ENCODE measurements around the gene UVSSA. TPM values are rescaled to one million over a fixed set of nuclear protein-coding genes. Genes with fewer than 3 reads are reported as not detected.
A peak's percentile ranks its signal among the peaks of the same experiment; 100 is the strongest.

UVSSA gene
- total RNA-seq, 1 donor from 2014 or later: 22.1 TPM

GRCh38 chr4:1416051-1416947 lies 69.3 kb downstream of the UVSSA start:
- peaks cover 28% of the 10 kb centered on the region for H3K27me3 Mint-ChIP-seq (ENCODE audit: unreplicated experiment)
- TF ChIP-seq CTCF (IDR thresholded peaks at IDR 0.05; ENCODE audit: unreplicated experiment): no peak
- DNase-seq (ENCODE audit: low spot score): peak; percentile 3

GRCh38 chr4:1416948-1417260 lies 69.9 kb downstream of the UVSSA start:
- no peak for TF ChIP-seq CTCF (IDR thresholded peaks at IDR 0.05; ENCODE audit: unreplicated experiment)
- Mint-ChIP-seq H3K4me3 (ENCODE audit: unreplicated experiment) (no peak overlapping the region), H3K27me3 (ENCODE audit: unreplicated experiment) (peaks cover 25% of the 10 kb centered on the region), H3K36me3 (ENCODE audit: low read depth, unreplicated experiment) (no peaks in the 10 kb centered on the region), H3K4me1 (ENCODE audit: unreplicated experiment) (peaks cover 2% of the 10 kb centered on the region), H3K27ac (ENCODE audit: unreplicated experiment) (no peak overlapping the region), H3K9me3 (ENCODE audit: unreplicated experiment) (no peaks in the 10 kb centered on the region)
- no peak for DNase-seq (ENCODE audit: low spot score)

More at GRCh38 chr4:1416051-1416947, 69.3 kb downstream of the UVSSA start:
- H3K36me3 Mint-ChIP-seq (ENCODE audit: low read depth, unreplicated experiment): no peaks in the 10 kb centered on the region
- no peaks in the 10 kb centered on the region for H3K9me3 Mint-ChIP-seq (ENCODE audit: unreplicated experiment)
- no peak overlapping the region for H3K4me3 Mint-ChIP-seq (ENCODE audit: unreplicated experiment)
- H3K27ac Mint-ChIP-seq (ENCODE audit: unreplicated experiment): no peak overlapping the region
- peaks cover 2% of the 10 kb centered on the region for H3K4me1 Mint-ChIP-seq (ENCODE audit: unreplicated experiment)

- H3K4me3 Mint-ChIP-seq (ENCODE audit: unreplicated experiment): no peak overlapping the region
- H3K9me3 Mint-ChIP-seq (ENCODE audit: unreplicated experiment): no peaks in the 10 kb centered on the region
- peaks cover 19% of the 10 kb centered on the region for H3K27me3 Mint-ChIP-seq (ENCODE audit: unreplicated experiment)
- TF ChIP-seq CTCF (IDR thresholded peaks at IDR 0.05; ENCODE audit: unreplicated experiment): no peak
- H3K36me3 Mint-ChIP-seq (ENCODE audit: low read depth, unreplicated experiment): no peaks in the 10 kb centered on the region
- H3K4me1 Mint-ChIP-seq (ENCODE audit: unreplicated experiment): peaks cover 2% of the 10 kb centered on the region
- no peak overlapping the region for H3K27ac Mint-ChIP-seq (ENCODE audit: unreplicated experiment)
- DNase-seq (ENCODE audit: low spot score): peak; percentile 21
Measured at GRCh38 chr4:1417522-1418390, 70.7 kb downstream of the UVSSA start.

- no peak overlapping the region for H3K27ac Mint-ChIP-seq (ENCODE audit: unreplicated experiment)
- no peak overlapping the region for H3K4me3 Mint-ChIP-seq (ENCODE audit: unreplicated experiment)
- no peaks in the 10 kb centered on the region for H3K36me3 Mint-ChIP-seq (ENCODE audit: low read depth, unreplicated experiment)
- no peaks in the 10 kb centered on the region for H3K9me3 Mint-ChIP-seq (ENCODE audit: unreplicated experiment)
- peaks cover 10% of the 10 kb centered on the region for H3K27me3 Mint-ChIP-seq (ENCODE audit: unreplicated experiment)
- no peak for DNase-seq (ENCODE audit: low spot score)
- TF ChIP-seq CTCF (IDR thresholded peaks at IDR 0.05; ENCODE audit: unreplicated experiment): no peak
- H3K4me1 Mint-ChIP-seq (ENCODE audit: unreplicated experiment): peaks cover 2% of the 10 kb centered on the region
Measured at GRCh38 chr4:1418494-1419285, 71.7 kb downstream of the UVSSA start.

Measured in endothelial cell (in vitro differentiated cells).